ENCODE data around the gene ACADVL.
A peak's percentile ranks its signal among the peaks of the same experiment; 100 is the strongest.

The ACADVL gene

GRCh38 chr17:7208027-7208571, 11.6 kb upstream of the ACADVL start:
- TF ChIP-seq, protein P1, sequence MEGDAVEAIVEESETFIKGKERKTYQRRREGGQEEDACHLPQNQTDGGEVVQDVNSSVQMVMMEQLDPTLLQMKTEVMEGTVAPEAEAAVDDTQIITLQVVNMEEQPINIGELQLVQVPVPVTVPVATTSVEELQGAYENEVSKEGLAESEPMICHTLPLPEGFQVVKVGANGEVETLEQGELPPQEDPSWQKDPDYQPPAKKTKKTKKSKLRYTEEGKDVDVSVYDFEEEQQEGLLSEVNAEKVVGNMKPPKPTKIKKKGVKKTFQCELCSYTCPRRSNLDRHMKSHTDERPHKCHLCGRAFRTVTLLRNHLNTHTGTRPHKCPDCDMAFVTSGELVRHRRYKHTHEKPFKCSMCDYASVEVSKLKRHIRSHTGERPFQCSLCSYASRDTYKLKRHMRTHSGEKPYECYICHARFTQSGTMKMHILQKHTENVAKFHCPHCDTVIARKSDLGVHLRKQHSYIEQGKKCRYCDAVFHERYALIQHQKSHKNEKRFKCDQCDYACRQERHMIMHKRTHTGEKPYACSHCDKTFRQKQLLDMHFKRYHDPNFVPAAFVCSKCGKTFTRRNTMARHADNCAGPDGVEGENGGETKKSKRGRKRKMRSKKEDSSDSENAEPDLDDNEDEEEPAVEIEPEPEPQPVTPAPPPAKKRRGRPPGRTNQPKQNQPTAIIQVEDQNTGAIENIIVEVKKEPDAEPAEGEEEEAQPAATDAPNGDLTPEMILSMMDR (IDR thresholded peaks at IDR 0.05), result no peak
- no peak for TF ChIP-seq ZFX (IDR thresholded peaks at IDR 0.05; ENCODE audit: borderline replicate concordance)
- H3K27ac ChIP-seq, result no peak overlapping the region

GRCh38 chr17:7208754-7209460, 10.8 kb upstream of the ACADVL start:
- H3K27ac ChIP-seq, result no peak overlapping the region
- TF ChIP-seq ZFX (IDR thresholded peaks at IDR 0.05; ENCODE audit: borderline replicate concordance), result no peak
- TF ChIP-seq, protein P1 (IDR thresholded peaks at IDR 0.05), result no peak

- TF ChIP-seq, protein P1 (IDR thresholded peaks at IDR 0.05), result no peak
- no peak for TF ChIP-seq ZFX (IDR thresholded peaks at IDR 0.05; ENCODE audit: borderline replicate concordance)
- no peak overlapping the region for H3K27ac ChIP-seq
These were observed 8.1 kb upstream of the ACADVL start for GRCh38 chr17:7211491-7212273.

- H3K27ac ChIP-seq, result peak overlapping the region; percentile 65; the same call in 1 of the 2 replicates
These were observed 5.8 kb upstream of the ACADVL start for GRCh38 chr17:7213895-7214299.

DNA sequence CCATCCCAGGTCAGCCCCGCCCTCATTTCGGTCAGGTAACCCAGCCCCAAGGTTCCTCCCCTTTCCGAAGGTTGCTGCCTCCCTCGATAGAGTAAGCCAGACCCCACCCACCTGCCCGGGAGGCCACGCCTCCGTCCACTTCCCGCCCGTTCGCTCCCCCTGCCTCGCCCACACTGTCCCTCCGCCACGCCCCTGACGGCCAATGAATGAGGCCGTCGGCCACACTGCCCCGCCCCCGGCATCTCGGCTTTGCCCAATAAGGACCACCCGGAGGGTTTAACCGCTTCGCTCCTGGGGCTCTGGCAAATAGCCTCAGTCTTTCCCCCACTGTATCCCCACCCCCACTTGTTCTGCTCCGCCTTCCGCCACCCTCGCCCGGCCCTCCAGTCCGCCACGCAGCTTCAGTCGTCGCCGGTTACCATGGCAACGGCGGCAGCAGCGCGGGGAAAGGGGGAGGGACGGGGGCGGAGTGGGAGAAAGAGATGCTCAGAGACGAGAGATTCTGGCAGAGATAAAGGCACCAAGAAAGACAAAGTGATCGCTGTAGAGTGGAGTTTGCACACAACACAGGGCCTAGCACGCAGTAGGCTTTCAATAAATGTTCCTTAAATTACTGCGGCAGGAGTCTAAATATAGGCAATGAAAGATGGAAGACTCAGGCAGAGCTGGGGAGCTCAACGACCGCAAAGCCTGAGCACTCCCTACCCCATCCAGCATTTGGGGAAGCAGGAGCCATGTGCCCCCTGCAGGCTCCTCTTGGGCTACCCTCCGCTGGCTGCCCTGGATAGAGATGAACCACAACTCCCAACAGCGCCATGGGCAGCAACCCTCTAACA, 5.2 kb upstream of the ACADVL start:
- peak overlapping the region; percentile 65 for H3K27ac ChIP-seq
- TF ChIP-seq ZFX (IDR thresholded peaks at IDR 0.05; ENCODE audit: borderline replicate concordance), result no peak
- TF ChIP-seq, protein P1 (IDR thresholded peaks at IDR 0.05), result peak; percentile 58

More at GRCh38 chr17:7213895-7214299, 5.8 kb upstream of the ACADVL start:
- TF ChIP-seq ZFX (IDR thresholded peaks at IDR 0.05; ENCODE audit: borderline replicate concordance), result no peak
- TF ChIP-seq, protein P1 (IDR thresholded peaks at IDR 0.05), result peak; percentile 35

- TF ChIP-seq ZFX (IDR thresholded peaks at IDR 0.05; ENCODE audit: borderline replicate concordance), result no peak
- TF ChIP-seq, protein P1 (IDR thresholded peaks at IDR 0.05), result 0 out of 2 replicates have a peak, but pooled peaks have one; percentile 4
- H3K27ac ChIP-seq, result peak overlapping the region; percentile 65
These were observed 4.6 kb upstream of the ACADVL start for GRCh38 chr17:7215136-7215638.
